SK-N-SH (cell line): Measurements from ENCODE around the gene TCF12. TPM values are rescaled to one million over a fixed set of nuclear protein-coding genes. Genes with fewer than 3 reads are reported as not detected.

Source experiments
- CTCF ChIA-PET: fragments of 300-600, 350-600 bp; formaldehyde crosslinking; extraction: SDS; loops from one replicate; lab custom pipeline; 2021; lab: Yijun Ruan, JAX
- POLR2A ChIA-PET: fragments of 350-600 bp; sonication (Branson Sonifier 250); formaldehyde crosslinking; extraction: SDS; loops from one replicate; lab custom pipeline; 2020; ENCODE audit warnings: antibody characterized with exemption, inconsistent platforms; lab: Yijun Ruan, JAX
- DNase-seq: peaks from one replicate; pipeline ENCODE4 v3.0.0; 2012
- H2AFZ ChIP-seq: fragments of 200-600 bp; sonication (generic); 2 replicates; pipeline ENCODE4 v1.8.1; 2016; ENCODE audit warnings: antibody characterized with exemption, mild to moderate bottlenecking, low read depth
- H3F3A ChIP-seq: fragments of 200-600 bp; sonication (generic); replicated peaks from 2 replicates; pipeline ENCODE3; 2016; ENCODE audit warnings: antibody characterized with exemption, mild to moderate bottlenecking; ENCODE audit not compliant: insufficient read depth
- H3K27ac ChIP-seq, 2 experiments: fragments of 200-500 bp in 1 of 2; fragments of 200-600 bp in 1 of 2; sonication (Bioruptor generic) in 1 of 2; sonication (generic), shearing (Covaris generic) in 1 of 2; 2 replicates each; pipeline versions ENCODE4 v1.5.1 to v1.6.1; 2014 to 2016; ENCODE audit warnings: low read depth in 2 of 2, inconsistent platforms in 1 of 2, low read length in 1 of 2, mild to moderate bottlenecking in 1 of 2, mixed read lengths in 1 of 2
- H3K27me3 ChIP-seq: fragments of 200-600 bp; sonication (generic), shearing (Covaris generic); 2 replicates; pipeline ENCODE4 v1.6.1; 2016; ENCODE audit warnings: mixed run types; ENCODE audit not compliant: insufficient read depth
- H3K36me3 ChIP-seq, 2 experiments: fragments of 200-500 bp in 1 of 2; fragments of 200-600 bp in 1 of 2; sonication (Bioruptor generic) in 1 of 2; sonication (generic) in 1 of 2; replicated peaks in 1 of 2; 2 replicates each; pipeline versions ENCODE3 to v1.5.1; 2014 to 2016; ENCODE audit warnings: low read length in 1 of 2, mild to moderate bottlenecking in 1 of 2; ENCODE audit not compliant: insufficient read depth in 2 of 2, control insufficient read depth in 1 of 2
- H3K4me1 ChIP-seq, 2 experiments: fragments of 200-500 bp in 1 of 2; fragments of 200-600 bp in 1 of 2; sonication (Bioruptor generic) in 1 of 2; sonication (generic), shearing (Covaris generic) in 1 of 2; 2 replicates each; pipeline versions ENCODE4 v1.5.1 to v1.6.1; 2014 to 2016; ENCODE audit warnings: low read depth in 1 of 2, low read length in 1 of 2, mixed run types in 1 of 2; ENCODE audit not compliant: insufficient read depth in 2 of 2, control insufficient read depth in 1 of 2
- H3K4me2 ChIP-seq: fragments of 200-600 bp; sonication (generic), shearing (Covaris generic); 2 replicates; pipeline ENCODE4 v1.6.1; 2017; ENCODE audit warnings: mixed run types
- H3K4me3 ChIP-seq, 2 experiments: fragments of 200-500 bp in 1 of 2; fragments of 200-600 bp in 1 of 2; sonication (Bioruptor generic) in 1 of 2; sonication (generic), shearing (Covaris generic) in 1 of 2; 2 replicates each; pipeline versions ENCODE4 v1.5.1 to v1.8.1; 2014 to 2016; ENCODE audit warnings: low read depth in 2 of 2, inconsistent platforms in 1 of 2, low read length in 1 of 2, mild to moderate bottlenecking in 1 of 2, mixed read lengths in 1 of 2, moderate library complexity in 1 of 2
- H3K79me2 ChIP-seq: fragments of 200-600 bp; sonication (generic); 2 replicates; pipeline ENCODE4 v1.8.1; 2017; ENCODE audit warnings: mild to moderate bottlenecking; ENCODE audit not compliant: insufficient read depth
- H3K9ac ChIP-seq: fragments of 200-600 bp; sonication (generic); 2 replicates; pipeline ENCODE4 v1.6.1; 2017; ENCODE audit warnings: mixed run types
- H3K9me2 ChIP-seq: fragments of 200-600 bp; sonication (generic); 2 replicates; pipeline ENCODE4 v1.6.1; 2017; ENCODE audit warnings: mixed run types
- H3K9me3 ChIP-seq: fragments of 200-600 bp; sonication (generic); 2 replicates; pipeline ENCODE4 v1.6.1; 2017; ENCODE audit warnings: mixed run types, mild to moderate bottlenecking, moderate library complexity
- H4K20me1 ChIP-seq: fragments of 200-600 bp; sonication (generic); 2 replicates; pipeline ENCODE4 v1.6.1; 2017; ENCODE audit warnings: mild to moderate bottlenecking, mixed run types; ENCODE audit not compliant: insufficient read depth
- EP300 ChIP-seq, 2 experiments: IDR thresholded peaks; 2 replicates each; pipeline versions ENCODE4 v1.4.0 to v1.6.1; 2012; ENCODE audit warnings: borderline replicate concordance in 1 of 2, low read depth in 1 of 2, low read length in 1 of 2
- FOSL2 ChIP-seq: IDR thresholded peaks from 2 replicates; pipeline ENCODE4 v1.4.0; 2012; ENCODE audit warnings: low read depth, mild to moderate bottlenecking, moderate library complexity, borderline replicate concordance
- GABPA ChIP-seq: IDR thresholded peaks from 2 replicates; pipeline ENCODE4 v1.4.0; 2012; ENCODE audit warnings: low read depth, mild to moderate bottlenecking
- JUND ChIP-seq: IDR thresholded peaks from 2 replicates; pipeline ENCODE4 v1.4.0; 2012
- MEF2A ChIP-seq: IDR thresholded peaks from 2 replicates; pipeline ENCODE4 v1.4.0; 2012; ENCODE audit warnings: low read depth, borderline replicate concordance
- MXI1 ChIP-seq: IDR thresholded peaks from 2 replicates; pipeline ENCODE4 v1.6.1; 2012; ENCODE audit warnings: mild to moderate bottlenecking, low read depth, low read length, improper control_type of control experiment
- NFIC ChIP-seq: IDR thresholded peaks from 2 replicates; pipeline ENCODE4 v1.4.0; 2012; ENCODE audit warnings: borderline replicate concordance
- PBX3 ChIP-seq: IDR thresholded peaks from 2 replicates; pipeline ENCODE4; 2012
- RAD21 ChIP-seq: IDR thresholded peaks from 2 replicates; pipeline ENCODE4 v1.6.1; 2012; ENCODE audit warnings: mild to moderate bottlenecking, low read length
- RFX5 ChIP-seq: IDR thresholded peaks from 2 replicates; pipeline ENCODE4 v1.6.1; 2012; ENCODE audit warnings: mild to moderate bottlenecking, improper control_type of control experiment, low read length
- SIN3A ChIP-seq: IDR thresholded peaks from 2 replicates; pipeline ENCODE4 v1.6.1; 2012; ENCODE audit warnings: low read depth, mild to moderate bottlenecking, low read length, moderate library complexity, borderline replicate concordance
- SMC3 ChIP-seq: IDR thresholded peaks from 2 replicates; pipeline ENCODE4 v1.6.1; 2012; ENCODE audit warnings: low read depth, low read length, improper control_type of control experiment
- USF1 ChIP-seq: IDR thresholded peaks from 2 replicates; pipeline ENCODE4 v1.4.0; 2012; ENCODE audit warnings: low read depth, borderline replicate concordance
- YY1 ChIP-seq: IDR thresholded peaks from 2 replicates; pipeline ENCODE4 v1.4.0; 2012; ENCODE audit warnings: low read depth, mild to moderate bottlenecking
- WGBS: methylation state at CpG from one replicate; pipeline ENCODE4 v1.1.6; 2017; ENCODE audit warnings: low lambda C conversion rate; 5-methylcytosine and 5-hydroxymethylcytosine counted together
- polyA plus RNA-seq, 3 experiments: library from polyadenylated mRNA; depleted of rRNA; stranded (reverse); fragments of >200 nt; gene quantifications; 2 replicates each; pipeline ENCODE4 v1.2.3, GENCODE V29; 2012

Gene TCF12
- polyA plus RNA-seq, 1 of the 3 experiments (the other 2 are of a cell fraction) = 49.6 TPM

DNA sequence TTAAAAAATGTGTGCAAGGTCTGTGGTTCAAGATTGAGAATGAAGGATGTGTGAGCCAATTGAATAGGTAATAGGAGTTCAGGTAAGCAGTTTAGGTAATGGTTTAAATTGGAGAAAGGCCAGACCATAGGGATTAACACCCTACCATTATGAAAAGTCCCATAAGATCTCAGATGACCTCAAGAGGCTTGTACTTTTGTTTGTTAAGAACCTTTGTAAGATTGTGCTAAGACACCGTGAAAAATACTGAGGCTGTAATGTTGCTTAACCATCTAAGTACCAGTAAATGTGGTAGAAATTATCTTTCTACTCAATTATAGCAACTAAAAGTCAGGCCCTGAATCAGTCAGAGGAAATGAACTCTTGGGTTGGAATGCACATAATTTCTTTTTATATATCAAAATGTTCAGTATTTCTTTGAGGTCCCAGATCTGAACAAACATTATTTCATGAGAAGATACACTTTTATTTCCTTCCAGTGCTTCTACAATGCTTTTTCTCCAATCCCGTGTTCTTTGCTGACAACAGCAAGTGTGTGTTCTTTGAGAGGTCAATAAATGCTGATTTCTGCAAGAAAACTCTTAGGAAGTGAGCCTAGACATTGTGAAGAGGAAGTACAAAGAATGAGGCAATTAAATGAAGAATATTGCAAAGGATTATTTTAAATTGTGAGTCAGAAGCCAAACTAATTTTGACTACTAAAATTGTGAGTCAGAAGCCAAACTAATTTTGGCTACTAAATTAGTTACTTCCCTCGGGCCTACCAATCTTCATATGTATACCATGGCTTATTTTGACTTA is 66.4 kb downstream of the TCF12 start:
- CTCF ChIA-PET = no interaction called here
- H3K79me2 ChIP-seq = peaks cover 95% of the 10 kb centered on the region
- TF ChIP-seq RAD21 (no peak), MEF2A (0 out of 2 replicates have a peak, but pooled peaks have one; percentile 59), SMC3 (no peak), FOSL2 (0 out of 2 replicates have a peak, but pooled peaks have one; percentile 20)
- TF ChIP-seq, all 33 proteins: peak for 2
- Histone ChIP-seq H3K9ac (peak overlapping the region; percentile 14; the same call in 1 of the 2 replicates), H2AFZ (no peak overlapping the region), H3K9me2 (no peaks in the 10 kb centered on the region), H4K20me1 (peaks cover 28% of the 10 kb centered on the region), H3F3A (peaks cover 23% of the 10 kb centered on the region), H3K9me3 (no peaks in the 10 kb centered on the region), H3K36me3 (no peaks in the 10 kb centered on the region), H3K4me2 (peak overlapping the region; percentile 39), H3K4me3 (no peak overlapping the region), H3K27ac (peak overlapping the region; percentile 28 to 76), H3K4me1 (peaks cover 2 to 87% of the 10 kb centered on the region in 2 experiments; a peak in 3 of 4 replicates), H3K27me3 (no peaks in the 10 kb centered on the region)
- POLR2A ChIA-PET = no interaction called here
- no peak for DNase-seq
- WGBS = 54% methylated on average over 3 of the region's 3 CpGs

- Histone ChIP-seq H2AFZ (no peak overlapping the region), H3F3A (peaks cover 23% of the 10 kb centered on the region), H4K20me1 (peaks cover 23% of the 10 kb centered on the region), H3K9me3 (no peaks in the 10 kb centered on the region), H3K9ac (no peak overlapping the region; the same call in 1 of the 2 replicates), H3K27ac (peak overlapping the region in 1 of 2 experiments; percentile 76; a peak in 2 of 4 replicates), H3K79me2 (peaks cover 95% of the 10 kb centered on the region), H3K4me1 (peaks cover 2 to 77% of the 10 kb centered on the region in 2 experiments; a peak in 3 of 4 replicates), H3K9me2 (no peaks in the 10 kb centered on the region), H3K27me3 (no peaks in the 10 kb centered on the region), H3K4me2 (peak overlapping the region; percentile 39), H3K4me3 (no peak overlapping the region), H3K36me3 (no peaks in the 10 kb centered on the region)
- 33% methylated on average over 1 of the region's 1 CpG for WGBS
- no peak for TF ChIP-seq USF1
- TF ChIP-seq GABPA = no peak
- no peak for TF ChIP-seq MXI1
- TF ChIP-seq RFX5 = no peak
- no peak for TF ChIP-seq SIN3A
- DNase-seq = no peak
- POLR2A ChIA-PET = no interaction called here
- CTCF ChIA-PET = no interaction called here
Observed at GRCh38 chr15:56985856-56986255, 67.4 kb downstream of the TCF12 start.

DNA sequence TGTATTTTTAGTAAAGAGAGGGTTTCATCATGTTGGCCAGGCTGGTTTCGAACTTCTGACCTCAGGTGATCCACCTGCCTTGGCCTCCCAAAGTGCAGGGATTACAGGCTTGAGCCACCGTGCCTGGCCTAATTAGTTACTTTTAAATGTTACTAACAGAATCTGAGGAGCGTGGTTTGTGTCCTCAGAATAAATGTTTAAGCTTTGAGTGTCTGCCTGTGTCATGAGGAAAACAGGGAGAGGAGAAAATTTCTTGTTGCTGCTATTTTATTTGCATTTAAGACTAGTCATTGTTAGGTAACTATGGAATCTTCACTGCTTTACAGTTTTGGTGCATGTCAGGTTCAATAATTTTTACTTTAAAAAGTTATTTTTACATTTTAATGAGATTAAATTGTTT is 68.8 kb downstream of the TCF12 start:
- H3K36me3 ChIP-seq = peaks cover 0 to 4% of the 10 kb centered on the region in 2 experiments
- 64% methylated on average over 3 of the region's 3 CpGs for WGBS
- TF ChIP-seq YY1 (no peak), PBX3 (no peak), NFIC (no peak), JUND (no peak), RFX5 (no peak), EP300 (IDR thresholded peaks at IDR 0.05; ENCODE audit: borderline replicate concordance in 1 of 2, low read depth in 1 of 2, low read length in 1 of 2) (no peak)
- TF ChIP-seq, all 33 proteins: peak for 0
- Histone ChIP-seq H3K4me3 (no peak overlapping the region), H3K9me3 (no peaks in the 10 kb centered on the region), H3K9ac (no peak overlapping the region), H3K4me2 (no peak overlapping the region), H4K20me1 (peaks cover 23% of the 10 kb centered on the region), H3K9me2 (no peaks in the 10 kb centered on the region), H3K27me3 (no peaks in the 10 kb centered on the region), H3K27ac (peak overlapping the region in 1 of 2 experiments; percentile 7; a peak in 1 of 4 replicates), H3K4me1 (peaks cover 2 to 69% of the 10 kb centered on the region in 2 experiments; a peak in 3 of 4 replicates), H3F3A (peaks cover 23% of the 10 kb centered on the region), H2AFZ (no peak overlapping the region), H3K79me2 (peaks cover 95% of the 10 kb centered on the region)
- ChIA-PET CTCF (interaction anchor here (1.1 kb wide), 1 partner anchor 493 kb away, joined by 3 read pairs; no protein-coding TSS in a partner anchor), POLR2A (no interaction called here)
- DNase-seq = no peak
